ENCODE measurements around the gene DOC2A.

- no peak for TF ChIP-seq ZNF660 (tag by site-specific recombination; IDR thresholded peaks at IDR 0.05)
- TF ChIP-seq ZSCAN30 (tag by site-specific recombination; IDR thresholded peaks at IDR 0.05) = no peak
- no peak for TF ChIP-seq CTCF (tag by site-specific recombination; IDR thresholded peaks at IDR 0.05)
- no peak for TF ChIP-seq YY1 (tag by site-specific recombination; IDR thresholded peaks at IDR 0.05)
Measured at GRCh38 chr16:30022887-30023286, 12.1 kb upstream of the DOC2A start, which contains the start of gene C16orf92.
